Stimulated activated effector memory CD8-positive, alpha-beta T cell treated with anti-CD3 and anti-CD28 coated beads, Interleukin-12 subunit alpha, Interleukin-12 subunit beta, amount 100 ng/mL, for 72 hours (primary cell): Measurements from ENCODE around the gene FOXK1.

Source experiments
- ATAC-seq: fragments of 150-1000 bp; cut with Tn5 transposase; 2 replicates; pipeline ENCODE4 v1.10.0; 2021
- DNase-seq, 2 donors: peaks; one replicate each; pipeline ENCODE4 v3.0.0; 2021 to 2022; ENCODE audit warnings: low spot score in 2 of 2
- H3K27ac Mint-ChIP-seq: one replicate; pipeline ENCODE4 v1.8.0; 2022; ENCODE audit warnings: mild to moderate bottlenecking, mixed read lengths
- H3K36me3 Mint-ChIP-seq: one replicate; pipeline ENCODE4 v1.8.0; 2022; ENCODE audit warnings: mild to moderate bottlenecking, mixed read lengths
- H3K4me1 Mint-ChIP-seq: one replicate; pipeline ENCODE4 v1.8.0; 2022; ENCODE audit warnings: mixed read lengths
- H3K4me3 Mint-ChIP-seq: one replicate; pipeline ENCODE4 v1.8.0; 2022; ENCODE audit warnings: mild to moderate bottlenecking, mixed read lengths
- H3K9me3 Mint-ChIP-seq: one replicate; pipeline ENCODE4 v1.8.0; 2022; ENCODE audit warnings: mixed read lengths

The FOXK1 gene

DNA sequence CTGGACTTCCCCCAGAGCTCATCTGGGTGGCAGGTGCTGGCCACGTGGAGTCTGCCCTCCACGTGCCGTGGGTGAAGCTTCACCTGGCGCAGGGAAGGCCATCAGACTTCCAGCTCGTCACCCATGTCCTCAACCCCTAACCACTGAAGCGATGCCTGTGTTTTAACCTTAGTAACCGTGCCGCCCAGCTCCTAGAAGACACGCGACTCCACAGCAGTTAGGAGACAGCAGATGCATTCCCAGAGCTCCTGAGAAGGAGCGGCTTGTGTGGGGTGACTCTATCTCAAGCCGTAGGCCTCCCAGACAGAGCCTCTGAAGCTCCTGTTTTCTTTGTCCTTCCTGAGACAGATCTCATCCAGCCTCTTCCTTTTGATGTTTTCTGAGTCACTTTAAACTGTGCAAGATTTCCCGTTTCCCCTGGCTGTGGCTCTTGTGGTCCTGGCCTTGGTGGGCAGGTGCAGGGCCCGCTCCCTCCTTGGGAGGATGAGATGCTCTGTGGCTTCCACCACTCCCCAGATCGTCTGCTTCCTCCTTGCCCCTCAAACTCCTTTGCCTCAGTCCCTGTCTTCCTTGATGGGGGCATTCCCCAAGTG, 51.9 kb downstream of the FOXK1 start:
- Mint-ChIP-seq H3K4me1 (peaks cover 44% of the 10 kb centered on the region), H3K36me3 (peaks cover 8% of the 10 kb centered on the region), H3K4me3 (no peak overlapping the region), H3K27ac (peak overlapping the region; percentile 70), H3K9me3 (no peaks in the 10 kb centered on the region)
- no peak for ATAC-seq
- DNase-seq, result no peak

- DNase-seq, result no peak
- peaks cover 51% of the 10 kb centered on the region for H3K4me1 Mint-ChIP-seq
- no peaks in the 10 kb centered on the region for H3K9me3 Mint-ChIP-seq
- no peak for ATAC-seq
- peak overlapping the region; percentile 70 for H3K27ac Mint-ChIP-seq
- no peak overlapping the region for H3K4me3 Mint-ChIP-seq
- H3K36me3 Mint-ChIP-seq, result peaks cover 10% of the 10 kb centered on the region
Observed at GRCh38 chr7:4734587-4735345, 52.7 kb downstream of the FOXK1 start.

DNA sequence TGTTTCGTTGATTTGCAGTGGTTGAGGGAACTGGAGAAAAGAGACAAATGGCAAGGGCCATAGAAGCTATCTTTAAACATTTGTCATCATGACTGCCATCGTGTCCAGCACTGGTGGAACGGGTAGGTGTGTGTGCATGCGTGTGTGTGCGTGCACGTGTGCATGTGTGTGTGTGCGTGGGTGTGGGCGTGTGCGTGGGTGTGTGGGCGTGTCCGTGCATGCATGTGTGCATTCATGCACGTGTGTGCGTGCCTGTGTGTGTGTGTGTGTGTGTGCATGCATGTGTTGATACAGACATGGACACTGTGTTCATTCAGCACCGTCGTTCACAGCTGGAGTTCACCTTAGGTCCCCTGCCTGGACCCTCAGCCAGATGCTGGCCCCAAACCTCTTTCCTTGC, 55.2 kb downstream of the FOXK1 start:
- peaks cover 49% of the 10 kb centered on the region for H3K4me1 Mint-ChIP-seq
- no peak overlapping the region for H3K27ac Mint-ChIP-seq
- H3K9me3 Mint-ChIP-seq, result no peaks in the 10 kb centered on the region
- peaks cover 27% of the 10 kb centered on the region for H3K36me3 Mint-ChIP-seq
- ATAC-seq (no peak), DNase-seq (no peak)
- H3K4me3 Mint-ChIP-seq, result no peak overlapping the region

DNA sequence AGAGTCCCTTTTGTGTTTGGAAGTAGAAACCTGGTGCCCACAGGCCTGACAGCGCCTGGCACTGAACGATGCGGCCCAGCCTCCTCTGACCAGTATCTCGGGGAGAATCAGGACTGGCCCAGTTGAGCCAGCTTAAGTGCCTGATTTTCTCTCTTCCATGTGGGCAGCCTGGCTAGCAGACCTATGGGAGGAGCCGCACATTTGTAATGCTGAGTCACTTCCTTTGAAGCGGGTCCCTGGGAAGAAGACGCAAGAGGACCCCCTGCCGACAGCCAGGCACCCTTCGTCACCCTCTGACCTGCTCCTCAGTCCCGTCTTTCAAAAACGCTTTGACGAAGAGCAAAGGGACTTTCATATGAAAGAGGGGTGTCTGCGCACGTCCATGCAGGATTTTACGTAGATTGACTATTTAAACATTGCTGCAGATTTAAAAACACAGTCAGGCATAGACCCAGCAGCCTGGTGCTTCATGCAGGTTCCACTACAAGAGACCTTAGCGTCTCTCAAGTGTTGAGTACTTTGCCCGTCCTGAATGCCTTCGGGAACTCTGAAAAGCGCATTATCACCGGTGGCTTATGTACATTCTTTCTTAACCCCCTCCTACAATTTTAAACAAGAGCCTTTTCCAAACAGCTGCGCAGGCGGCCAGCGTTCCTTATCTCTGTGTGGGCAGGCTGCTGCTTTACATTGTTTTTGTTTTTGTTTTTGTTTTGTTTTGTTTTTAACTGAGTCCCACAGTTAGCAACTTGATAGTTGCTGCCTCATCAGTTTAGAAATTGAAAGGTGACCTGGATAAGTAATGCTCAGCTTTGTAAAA, 56.8 kb downstream of the FOXK1 start:
- Mint-ChIP-seq H3K27ac (peak overlapping the region; percentile 63), H3K36me3 (peaks cover 41% of the 10 kb centered on the region), H3K4me3 (peak overlapping the region; percentile 61), H3K4me1 (peaks cover 36% of the 10 kb centered on the region), H3K9me3 (no peaks in the 10 kb centered on the region)
- DNase-seq (no peak), ATAC-seq (peak; percentile 54)

GRCh38 chr7:4739528-4739992, 57.5 kb downstream of the FOXK1 start:
- Mint-ChIP-seq H3K9me3 (no peaks in the 10 kb centered on the region), H3K27ac (peak overlapping the region; percentile 63), H3K4me1 (peaks cover 36% of the 10 kb centered on the region), H3K4me3 (peak overlapping the region; percentile 61), H3K36me3 (peaks cover 44% of the 10 kb centered on the region)
- DNase-seq (no peak), ATAC-seq (peak; percentile 55)

DNA sequence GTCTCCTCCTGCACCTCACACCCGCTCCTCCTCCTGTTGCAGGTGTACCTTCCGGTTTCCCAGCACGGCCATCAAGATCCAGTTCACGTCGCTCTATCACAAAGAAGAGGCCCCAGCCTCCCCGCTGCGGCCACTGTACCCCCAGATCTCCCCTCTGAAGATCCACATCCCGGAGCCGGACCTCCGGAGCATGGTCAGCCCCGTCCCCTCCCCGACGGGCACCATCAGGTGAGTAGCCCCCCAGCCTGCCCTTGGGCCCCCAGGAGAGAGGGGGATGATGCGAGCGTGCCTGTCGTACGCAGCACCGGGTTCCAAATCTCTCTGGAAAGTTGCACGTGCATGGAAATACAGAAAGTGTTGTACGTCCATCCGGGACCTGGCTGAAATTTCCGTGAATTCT, 58.7 kb downstream of the FOXK1 start:
- Mint-ChIP-seq H3K9me3 (no peaks in the 10 kb centered on the region), H3K36me3 (peaks cover 48% of the 10 kb centered on the region), H3K27ac (no peak overlapping the region), H3K4me3 (no peak overlapping the region), H3K4me1 (peaks cover 47% of the 10 kb centered on the region)
- DNase-seq, result no peak
- ATAC-seq, result no peak

GRCh38 chr7:4742051-4742573, 60.0 kb downstream of the FOXK1 start:
- H3K36me3 Mint-ChIP-seq, result peaks cover 54% of the 10 kb centered on the region
- H3K4me3 Mint-ChIP-seq, result no peak overlapping the region
- no peaks in the 10 kb centered on the region for H3K9me3 Mint-ChIP-seq
- H3K27ac Mint-ChIP-seq, result no peak overlapping the region
- peaks cover 54% of the 10 kb centered on the region for H3K4me1 Mint-ChIP-seq
- ATAC-seq, result no peak
- DNase-seq, result no peak

DNA sequence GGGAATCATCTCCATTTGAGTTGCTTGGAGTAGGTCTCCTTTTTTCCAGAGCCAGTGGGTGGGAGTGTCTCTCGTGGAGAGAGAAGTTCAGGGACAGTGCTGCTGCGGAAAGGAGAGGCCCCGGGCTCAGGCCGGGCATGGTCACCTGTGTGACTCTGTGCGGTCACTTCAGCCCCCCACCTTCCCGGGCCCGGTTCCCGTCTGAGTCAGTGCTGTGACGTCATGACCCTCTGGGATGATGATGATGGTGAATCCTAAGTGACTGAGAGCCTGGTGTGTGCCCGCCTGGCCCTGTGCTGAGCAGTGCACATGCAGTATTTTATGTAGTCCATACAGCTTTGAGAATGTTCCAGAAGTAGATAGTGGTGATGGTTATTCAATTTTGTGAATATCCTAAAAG, 60.8 kb downstream of the FOXK1 start:
- DNase-seq, result no peak
- no peak for ATAC-seq
- Mint-ChIP-seq H3K27ac (peak overlapping the region; percentile 90), H3K36me3 (peaks cover 60% of the 10 kb centered on the region), H3K9me3 (no peaks in the 10 kb centered on the region), H3K4me1 (peaks cover 53% of the 10 kb centered on the region), H3K4me3 (no peak overlapping the region)

GRCh38 chr7:4744391-4745264, 62.5 kb downstream of the FOXK1 start:
- peak; percentile 87 for ATAC-seq
- H3K4me1 Mint-ChIP-seq, result peaks cover 55% of the 10 kb centered on the region
- DNase-seq, result peak; percentile 50 to 86
- peak overlapping the region; percentile 90 for H3K27ac Mint-ChIP-seq
- no peaks in the 10 kb centered on the region for H3K9me3 Mint-ChIP-seq
- peak overlapping the region; percentile 76 for H3K4me3 Mint-ChIP-seq
- H3K36me3 Mint-ChIP-seq, result peaks cover 64% of the 10 kb centered on the region

DNA sequence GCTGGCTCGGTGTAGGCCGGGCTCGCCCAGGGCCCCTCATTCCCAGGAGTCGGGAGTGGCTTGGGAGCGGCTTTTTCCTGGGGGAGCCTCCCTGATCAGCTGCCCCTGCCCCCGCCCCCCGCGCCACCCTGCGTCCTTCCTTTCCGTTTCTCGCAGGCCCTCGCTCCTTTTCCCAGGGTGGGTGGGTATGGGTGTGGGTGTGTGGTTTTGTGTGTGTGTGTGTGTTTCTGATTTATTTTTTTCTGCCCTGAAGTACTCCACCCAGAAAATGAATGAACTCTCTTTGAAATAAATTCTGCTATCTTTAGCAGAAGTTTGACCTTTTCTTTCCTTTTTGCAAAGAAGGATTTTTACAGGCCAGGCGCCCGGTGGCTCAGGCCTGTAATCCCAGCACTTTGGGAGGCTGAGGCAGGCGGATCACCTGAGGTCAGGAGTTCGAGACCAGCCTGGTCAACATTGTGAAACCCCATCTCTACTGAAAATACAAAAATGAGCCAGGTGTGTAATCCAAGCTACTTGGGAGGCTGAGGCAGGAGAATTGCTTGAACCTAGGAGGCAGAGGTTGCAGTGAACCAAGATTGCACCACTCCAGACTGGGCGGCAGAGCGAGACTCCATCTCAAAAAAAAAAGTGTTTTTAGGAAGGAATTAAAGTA, 63.3 kb downstream of the FOXK1 start:
- peaks cover 64% of the 10 kb centered on the region for H3K36me3 Mint-ChIP-seq
- no peak for DNase-seq
- ATAC-seq, result peak; percentile 61
- H3K27ac Mint-ChIP-seq, result peak overlapping the region; percentile 90
- peak overlapping the region; percentile 76 for H3K4me3 Mint-ChIP-seq
- H3K9me3 Mint-ChIP-seq, result no peaks in the 10 kb centered on the region
- peaks cover 51% of the 10 kb centered on the region for H3K4me1 Mint-ChIP-seq

DNA sequence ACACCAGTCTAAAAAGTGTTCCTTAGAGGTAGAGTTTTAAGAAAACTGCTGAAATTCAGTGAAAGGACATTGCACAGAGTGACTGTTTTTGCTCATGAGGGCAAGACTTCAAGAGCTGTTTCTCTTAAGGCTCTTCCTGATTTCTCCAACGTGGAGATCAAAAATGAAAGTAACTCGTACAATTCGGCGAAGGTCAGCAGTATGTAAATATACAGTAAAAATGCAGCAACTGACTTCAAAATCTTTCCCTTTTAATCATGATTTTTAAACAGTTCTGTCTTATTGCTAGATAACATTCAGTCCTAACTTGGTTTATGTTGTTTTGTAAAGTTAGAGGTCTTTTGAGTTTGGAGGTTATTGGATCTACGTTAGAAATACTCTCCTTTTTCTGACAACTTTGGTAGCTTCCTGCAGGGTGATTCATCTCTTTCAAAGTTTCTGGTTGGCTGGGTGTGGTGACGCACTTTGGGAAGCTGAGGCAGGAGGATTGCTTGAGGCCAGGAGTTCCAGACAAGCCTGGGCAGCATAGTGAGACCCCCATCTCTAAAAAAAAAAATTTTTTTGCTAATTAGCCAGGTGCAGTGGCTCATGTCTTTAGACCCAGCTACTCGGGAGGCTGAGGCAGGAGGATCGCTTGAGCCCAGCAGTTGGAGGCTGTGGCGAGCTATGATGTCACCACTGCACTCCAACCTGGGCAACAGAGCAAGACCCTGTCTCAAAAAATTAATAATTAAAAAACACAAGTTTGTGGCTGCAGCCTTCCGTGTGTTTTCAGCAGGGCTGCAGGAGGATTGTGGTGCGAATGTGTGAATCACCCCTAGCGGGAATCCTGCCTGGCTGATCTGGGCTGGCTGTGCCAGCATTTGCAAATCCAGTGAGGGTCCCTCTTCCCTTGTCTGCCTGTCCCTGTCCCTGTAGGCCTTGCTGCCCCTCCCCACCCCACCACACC, 64.2 kb downstream of the FOXK1 start:
- ATAC-seq (no peak), DNase-seq (peak in 1 of 2 donors; percentile 52)
- peak overlapping the region; percentile 90 for H3K27ac Mint-ChIP-seq
- no peaks in the 10 kb centered on the region for H3K9me3 Mint-ChIP-seq
- H3K4me1 Mint-ChIP-seq, result peaks cover 51% of the 10 kb centered on the region
- peaks cover 61% of the 10 kb centered on the region for H3K36me3 Mint-ChIP-seq
- peak overlapping the region; percentile 76 for H3K4me3 Mint-ChIP-seq

DNA sequence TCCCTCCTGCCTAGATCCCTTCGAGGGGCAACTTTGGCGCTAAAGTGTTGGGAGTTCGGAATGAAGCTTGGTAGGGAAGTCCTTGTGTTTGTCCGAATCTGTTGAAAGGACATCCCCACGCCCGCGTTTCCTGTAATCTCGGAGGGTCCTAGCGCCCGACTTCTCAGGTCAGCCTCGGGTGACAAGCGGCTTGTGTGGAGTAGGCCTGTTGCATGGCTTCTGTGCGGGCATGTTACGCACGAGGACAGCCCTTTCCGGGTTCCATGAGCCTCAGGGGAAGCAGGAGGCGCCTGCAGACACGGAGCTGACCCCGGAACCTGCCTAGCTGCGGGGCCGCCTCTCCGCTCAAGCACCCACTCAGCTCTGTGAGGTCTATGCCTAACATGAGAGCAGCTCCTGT, 64.9 kb downstream of the FOXK1 start:
- H3K4me3 Mint-ChIP-seq, result no peak overlapping the region
- no peak for DNase-seq
- peaks cover 51% of the 10 kb centered on the region for H3K4me1 Mint-ChIP-seq
- ATAC-seq, result no peak
- H3K36me3 Mint-ChIP-seq, result peaks cover 54% of the 10 kb centered on the region
- peak overlapping the region; percentile 90 for H3K27ac Mint-ChIP-seq
- no peaks in the 10 kb centered on the region for H3K9me3 Mint-ChIP-seq

GRCh38 chr7:4747746-4748145, 65.7 kb downstream of the FOXK1 start:
- peaks cover 48% of the 10 kb centered on the region for H3K36me3 Mint-ChIP-seq
- peak overlapping the region; percentile 5 for H3K4me3 Mint-ChIP-seq
- DNase-seq (no peak), ATAC-seq (no peak)
- H3K27ac Mint-ChIP-seq, result peak overlapping the region; percentile 90
- peaks cover 51% of the 10 kb centered on the region for H3K4me1 Mint-ChIP-seq
- no peaks in the 10 kb centered on the region for H3K9me3 Mint-ChIP-seq
